K562 (cell line): Measurements from ENCODE around the gene ACTN4. TPM values are rescaled to one million over a fixed set of nuclear protein-coding genes. Genes with fewer than 3 reads are reported as not detected.

Experiments
- ATAC-seq: fragments of 200-7000 bp; cut with Tn5 transposase; 3 replicates; pipeline ENCODE4 v1.9.1; 2020; ENCODE audit warnings: moderate library complexity
- BruUV-seq: library from RNA; stranded (reverse); fragments of 400-500 nt; replicated peaks from 2 replicates; lab custom pipeline; 2021; lab: Mats Ljungman, UMichigan
- CTCF ChIA-PET: fragments of 300-600 bp; formaldehyde crosslinking; extraction: SDS; loops from one replicate; lab custom pipeline; 2021; ENCODE audit warnings: low intra/inter-chr PET ratio; lab: Yijun Ruan, JAX
- POLR2A ChIA-PET: fragments of 300-600, 350-650 bp; sonication (Branson Sonifier 250); formaldehyde crosslinking; extraction: SDS; loops from one replicate; lab custom pipeline; 2021; ENCODE audit warnings: antibody characterized with exemption, inconsistent platforms; lab: Yijun Ruan, JAX
- DNase-seq, 4 experiments: peaks; one replicate each; pipeline versions ENCODE4 v3.0.0 to v3.0.0-alpha.2; 2011 to 2018; ENCODE audit warnings: low spot score in 3 of 4, mixed read lengths in 3 of 4; ENCODE audit errors: extremely low read depth in 1 of 4
- FAIRE-seq: peaks from 2 replicates; lab custom pipeline; 2011; peaks lifted over from hg19 to GRCh38; lab: Jason Lieb, UNC
- H2AFZ ChIP-seq: 2 replicates; pipeline ENCODE4 v1.6.0; 2011; ENCODE audit warnings: low read depth, low read length, control low read depth, inconsistent platforms
- H3K27ac ChIP-seq: fragments of 200-600 bp; 3 replicates; pipeline ENCODE4 v1.8.0; 2011; ENCODE audit warnings: low read depth, mild to moderate bottlenecking, control low read depth, inconsistent platforms, low read length, moderate library complexity, mixed read lengths; ENCODE audit errors: extremely low read depth
- H3K27me3 ChIP-seq, 2 experiments: fragments of 300-600 bp in 1 of 2; 2 replicates in 1 of 2; 3 replicates in 1 of 2; pipeline versions ENCODE4 v1.6.0 to v1.8.0; 2011; ENCODE audit warnings: inconsistent platforms in 2 of 2, low read length in 2 of 2, mild to moderate bottlenecking in 1 of 2, mixed read lengths in 1 of 2, moderate library complexity in 1 of 2; ENCODE audit not compliant: control insufficient read depth in 2 of 2, insufficient read depth in 2 of 2
- H3K36me3 ChIP-seq: fragments of 300-600 bp; 3 replicates; pipeline ENCODE4 v1.8.0; 2011; ENCODE audit warnings: mild to moderate bottlenecking, low read length, inconsistent platforms; ENCODE audit not compliant: control insufficient read depth, insufficient read depth
- H3K4me1 ChIP-seq, 2 experiments: fragments of 200-600 bp in 1 of 2; replicated peaks in 1 of 2; 2 replicates in 1 of 2; 3 replicates in 1 of 2; pipeline versions ENCODE4 v1.5.1 to v1.8.0; 2011; ENCODE audit warnings: inconsistent platforms in 2 of 2, low read length in 2 of 2, mild to moderate bottlenecking in 1 of 2, mixed read lengths in 1 of 2, moderate library complexity in 1 of 2; ENCODE audit not compliant: control insufficient read depth in 2 of 2, insufficient read depth in 2 of 2
- H3K4me2 ChIP-seq: 2 replicates; pipeline ENCODE4 v1.6.1; 2011; ENCODE audit warnings: low read length, control low read depth, inconsistent platforms, mixed read lengths; ENCODE audit not compliant: insufficient read depth
- H3K4me3 ChIP-seq: fragments of 200-600 bp; sonication (generic), shearing (Covaris generic); 2 replicates; pipeline ENCODE4 v1.5.1; 2016; ENCODE audit warnings: control low read depth, inconsistent platforms
- H3K79me2 ChIP-seq: fragments of 200-600 bp; 3 replicates; pipeline ENCODE4 v1.8.0; 2011; ENCODE audit warnings: low read length, inconsistent platforms; ENCODE audit not compliant: control insufficient read depth, insufficient read depth
- H3K9ac ChIP-seq, 2 experiments: 2 replicates each; pipeline versions ENCODE4 v1.6.0 to v1.6.1; 2011; ENCODE audit warnings: low read depth in 2 of 2, low read length in 2 of 2, control low read depth in 1 of 2, inconsistent platforms in 1 of 2, mild to moderate bottlenecking in 1 of 2, mixed read lengths in 1 of 2; ENCODE audit not compliant: insufficient read depth in 1 of 2
- H3K9me1 ChIP-seq: one replicate; pipeline ENCODE4 v1.6.0; 2011; ENCODE audit warnings: inconsistent platforms, mild to moderate bottlenecking, low read length, moderate library complexity; ENCODE audit not compliant: control insufficient read depth, insufficient read depth
- H3K9me3 ChIP-seq: replicated peaks from 2 replicates; pipeline ENCODE4 v1.5.1; 2011; ENCODE audit warnings: low read depth, low read length, inconsistent platforms; ENCODE audit not compliant: control insufficient read depth, insufficient read depth
- H4K20me1 ChIP-seq: replicated peaks from 2 replicates; pipeline ENCODE4 v1.6.1; 2011; ENCODE audit warnings: low read length, inconsistent platforms, mixed read lengths; ENCODE audit not compliant: control insufficient read depth, insufficient read depth
- RBFOX2 ChIP-seq: fragments of 200-400 bp; formaldehyde crosslinking; IDR thresholded peaks from 2 replicates; pipeline ENCODE4 v1.6.1; 2017; ENCODE audit warnings: low read depth, mild to moderate bottlenecking, low read length, moderate library complexity
- SPI1 ChIP-seq: IDR thresholded peaks from 2 replicates; pipeline ENCODE4 v1.6.1; 2011; ENCODE audit warnings: low read depth, low read length, control low read depth, borderline replicate concordance
- ZNF609 ChIP-seq: sonication (generic); formaldehyde crosslinking; IDR thresholded peaks from 2 replicates; pipeline ENCODE4 v1.8.1; 2023; ENCODE audit warnings: missing genetic modification reagents, mild to moderate bottlenecking, borderline replicate concordance
- WGBS: fragments of 100-300 bp; shearing (Covaris generic); methylation state at CpG from one replicate; pipeline ENCODE4 v1.1.6; 2016; ENCODE audit warnings: low coverage, mixed read lengths; ENCODE audit not compliant: insufficient coverage; ENCODE audit errors: missing lambda C conversion rate; 5-methylcytosine and 5-hydroxymethylcytosine counted together
- in situ Hi-C: fragments of 300-500 bp; cut with MboI; formaldehyde crosslinking; loops from 4 replicates; pipeline ENCODE4 v1.15.0; 2018; ENCODE audit warnings: inconsistent platforms, mixed read lengths
- intact Hi-C: fragments of 100-400 bp; cut with micrococcal nuclease; formaldehyde crosslinking; loops from 2 replicates; pipeline ENCODE4 v1.14.2; 2022
- polyA plus RNA-seq, 8 experiments: library from polyadenylated mRNA; depleted of rRNA in 4 of 8; stranded (reverse) in 5 of 8; unstranded in 3 of 8; fragments of >200 nt; fragmentation: Nextera tagmentation in 2 of 8; fragmentation: Illumina TruSeq in 1 of 8; extraction: Ambion mirVana in 2 of 8; extraction: Trizol in 1 of 8; gene quantifications; 2 replicates each; pipeline versions ENCODE4 v1.2.1 to v1.2.3, GENCODE V29; 2011 to 2014; ENCODE audit warnings: inconsistent platforms in 1 of 8, missing spikeins in 1 of 8
- total RNA-seq, 7 experiments: library from RNA; depleted of rRNA in 6 of 7; stranded (reverse); fragments of >200 nt in 6 of 7; fragmentation: Illumina TruSeq in 2 of 7; extraction: Trizol in 2 of 7; gene quantifications; 2 replicates each; pipeline versions ENCODE4 v1.2.1 to v1.2.3, GENCODE V29; 2011 to 2021; ENCODE audit warnings: low replicate concordance in 1 of 7

The ACTN4 gene
- total and polyA plus RNA-seq, 9 of the 15 experiments (the other 6 are each of a cell fraction or from before 2014, with no cell fraction given): 3.1 to 385 (median 125) TPM

- Histone ChIP-seq H3K79me2 (peaks cover 8% of the 10 kb centered on the region; the same call in 1 of the 3 replicates), H3K27me3 (no peaks in the 10 kb centered on the region), H3K4me2 (no peak overlapping the region), H3K9ac (peak overlapping the region in 1 of 2 experiments; percentile 46; a peak in 2 of 4 replicates), H3K9me3 (no peaks in the 10 kb centered on the region), H3K27ac (peak overlapping the region; percentile 49; the same call in 1 of the 3 replicates), H3K4me3 (no peak overlapping the region), H3K9me1 (no peaks in the 10 kb centered on the region), H3K36me3 (peaks cover 29% of the 10 kb centered on the region; the same call in 2 of the 3 replicates), H2AFZ (no peak overlapping the region), H3K4me1 (peaks cover 17 to 59% of the 10 kb centered on the region in 2 experiments; a peak in 4 of 5 replicates), H4K20me1 (0 out of 2 replicates have a peak, but pooled peaks cover 3% of the 10 kb centered on the region)
- CTCF ChIA-PET: no interaction called here
- in situ Hi-C loops (no loop called here), intact Hi-C loops (loop anchor here (10.0 kb wide), 2 partner anchors 189 to 201 kb away; partner anchors contain the start of genes MRPS12 and SARS2)
- POLR2A ChIA-PET: interaction anchor here (0.6 to 1.5 kb wide), 9 partner anchors 11 to 288 kb away, joined by 3 to 5 read pairs (median 4); partner anchors contain the start of genes MRPS12 and SARS2
- no peak for ATAC-seq
- TF ChIP-seq RBFOX2 (no peak), ZNF609 (CRISPR knock-in tag) (0 out of 2 replicates have a peak, but pooled peaks have one; percentile 8), SPI1 (peak; percentile 41; the same call in 1 of the 2 replicates)
- 35% methylated on average over 2 of the region's 4 CpGs for WGBS
- FAIRE-seq: no peak
- DNase-seq: no peak
- BruUV-seq: no TSS peak
Measured at GRCh38 chr19:38734176-38734425, 86.7 kb downstream of the ACTN4 start.
